Ecto neural progenitor cell (in vitro differentiated cells): ENCODE data around the gene GLUL.
"Not testable (repeated sequence)": the region's sequence is repeated elsewhere in the genome, so short reads cannot be mapped to it uniquely, and the experiment has no call there.

ENCODE experiments used
- DNase-seq: peaks from one replicate; pipeline ENCODE4 v3.0.0-alpha.2; 2018; ENCODE audit warnings: low spot score

Gene GLUL

DNA sequence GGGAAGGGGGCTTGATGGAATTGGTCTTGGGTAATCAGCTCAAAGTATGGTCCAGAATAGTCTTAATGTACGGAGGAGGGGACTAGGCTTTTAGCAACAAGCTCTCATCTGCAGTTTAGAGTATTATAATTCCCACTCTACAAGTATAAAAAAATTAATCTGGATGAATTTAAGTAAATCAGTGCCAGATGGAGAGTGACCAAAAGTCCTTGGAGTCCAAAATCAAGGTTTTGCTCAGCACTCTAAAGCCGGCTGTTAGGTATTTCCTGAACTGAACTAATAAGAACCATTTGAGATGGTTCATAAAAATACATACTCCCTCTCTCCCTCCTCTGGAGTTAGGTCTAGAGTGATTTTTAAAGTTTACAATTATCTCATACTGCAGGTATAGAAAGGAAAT, 23.7 kb downstream of the GLUL start:
- no peak for DNase-seq

DNA sequence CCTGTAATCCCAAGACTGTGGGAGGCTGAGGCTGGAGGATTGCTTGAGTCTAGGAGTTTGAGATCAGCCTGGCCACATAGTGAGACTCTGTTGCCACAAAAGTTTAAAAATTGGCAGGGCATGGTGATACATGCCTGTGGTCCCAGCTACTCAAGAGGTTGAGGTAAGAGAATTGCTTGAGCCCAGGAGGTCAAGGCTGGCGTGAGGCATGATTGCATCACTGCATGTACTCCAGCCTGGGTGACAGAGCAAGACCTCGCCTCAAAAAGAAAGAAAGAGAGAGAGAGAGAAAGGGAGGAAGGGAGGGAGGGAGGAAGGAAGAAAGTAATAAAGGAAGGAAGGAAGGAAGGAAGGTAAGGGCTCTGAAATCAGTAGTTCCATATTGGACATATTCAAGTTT, 25.0 kb downstream of the GLUL start:
- DNase-seq: no peak

DNA sequence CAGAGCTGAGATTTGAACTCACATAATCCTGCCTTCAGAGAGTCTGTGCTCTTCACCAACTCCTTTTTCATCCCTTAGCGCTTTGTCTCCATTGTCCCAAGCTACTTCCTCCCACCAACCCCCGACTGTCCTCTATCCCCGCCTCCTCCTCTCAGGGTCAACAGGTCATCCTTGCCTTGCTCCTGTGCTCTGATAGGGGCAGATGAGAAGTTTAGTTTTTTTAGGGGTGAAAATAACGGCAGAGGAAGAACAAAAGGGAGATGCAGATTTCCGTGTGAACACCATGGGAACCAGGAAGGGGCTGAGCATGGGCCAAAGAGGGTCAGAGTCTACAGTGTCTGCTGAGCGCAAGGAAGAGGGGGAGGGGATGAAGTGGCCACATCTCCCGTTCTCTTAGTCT, 31.9 kb downstream of the GLUL start:
- peak; percentile 70 for DNase-seq

DNA sequence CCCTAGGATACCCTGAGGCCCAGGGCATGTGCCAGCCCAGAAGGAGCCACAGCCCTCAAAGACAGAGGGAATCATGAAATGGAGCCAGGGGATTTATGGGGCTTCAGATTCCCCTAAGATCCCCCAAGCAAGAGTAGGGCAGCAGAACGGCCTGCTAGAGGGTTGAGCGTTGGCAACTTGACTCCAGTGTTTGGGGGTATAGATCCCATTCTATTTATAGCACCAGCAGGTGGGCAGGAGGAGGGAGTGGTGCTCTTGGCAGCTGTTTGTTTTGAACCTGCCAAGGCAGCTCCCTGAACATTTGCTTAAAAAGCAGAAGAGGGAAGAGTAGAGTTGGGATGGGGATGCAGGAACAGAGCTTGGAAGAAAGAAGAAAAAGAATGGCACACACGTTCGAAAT, 33.7 kb downstream of the GLUL start:
- no peak for DNase-seq

DNA sequence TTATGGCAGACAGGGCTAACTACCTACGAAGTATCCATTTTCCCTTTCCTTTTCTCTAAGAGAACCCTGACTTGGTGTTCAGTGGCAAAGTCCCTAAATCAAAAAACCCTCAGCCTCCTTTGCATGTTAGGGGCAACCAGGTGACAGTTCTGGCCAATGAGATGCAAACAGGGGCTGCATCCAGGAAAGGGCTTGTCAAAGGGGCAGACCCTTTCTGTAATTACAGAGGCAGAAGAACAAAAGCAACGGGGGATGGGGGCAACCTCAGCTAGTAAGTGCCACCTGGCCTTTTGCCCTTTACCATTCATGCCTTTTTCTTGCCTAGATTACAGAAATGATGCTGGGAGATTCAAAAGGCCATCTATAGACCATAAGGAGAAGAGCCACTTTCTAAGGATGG, 34.4 kb downstream of the GLUL start:
- no peak for DNase-seq

DNA sequence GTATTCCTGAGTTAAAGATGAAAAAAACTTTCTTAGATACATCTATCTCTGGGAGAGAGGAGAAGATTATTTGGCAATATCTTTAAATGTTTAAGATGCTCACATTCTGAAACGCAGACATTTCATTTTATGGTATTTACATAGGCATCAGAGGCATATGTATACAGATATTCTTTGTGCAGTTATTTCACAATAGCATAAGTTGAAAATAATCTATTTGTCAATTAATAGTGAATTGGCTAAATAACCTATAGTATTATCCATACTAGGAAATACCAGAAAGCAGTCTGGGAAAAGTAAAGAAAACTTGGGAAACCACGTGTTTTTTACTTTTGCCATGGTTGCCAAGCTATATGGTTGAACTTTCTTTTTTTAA, 35.9 kb downstream of the GLUL start:
- no peak for DNase-seq

DNA sequence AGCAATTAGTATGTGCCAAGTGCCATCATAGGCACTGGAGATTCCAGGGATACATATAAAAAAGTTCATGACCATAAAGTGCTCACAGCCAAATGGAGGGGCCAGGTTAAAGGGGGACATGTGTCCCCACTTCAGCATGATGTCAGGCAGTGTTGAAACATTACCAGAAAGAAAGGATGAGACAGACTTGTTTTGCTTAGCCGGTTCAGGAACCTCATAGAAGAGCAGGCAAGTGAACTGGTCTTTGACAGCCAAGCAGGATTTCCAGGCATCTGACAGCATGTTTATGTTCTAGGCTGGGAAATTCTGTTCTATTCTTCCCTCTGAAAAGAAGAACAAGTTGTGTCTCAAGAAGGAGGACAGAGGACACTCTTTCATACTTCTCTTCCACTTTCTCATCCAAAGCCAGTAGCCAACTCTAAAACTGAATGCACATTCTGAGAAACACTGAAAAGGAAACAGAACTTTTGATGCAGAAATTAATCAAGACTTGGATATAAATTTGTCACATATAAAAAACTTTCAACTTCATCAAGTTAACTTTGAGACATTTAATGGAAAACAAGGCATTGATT, 39.7 kb downstream of the GLUL start:
- no peak for DNase-seq

DNA sequence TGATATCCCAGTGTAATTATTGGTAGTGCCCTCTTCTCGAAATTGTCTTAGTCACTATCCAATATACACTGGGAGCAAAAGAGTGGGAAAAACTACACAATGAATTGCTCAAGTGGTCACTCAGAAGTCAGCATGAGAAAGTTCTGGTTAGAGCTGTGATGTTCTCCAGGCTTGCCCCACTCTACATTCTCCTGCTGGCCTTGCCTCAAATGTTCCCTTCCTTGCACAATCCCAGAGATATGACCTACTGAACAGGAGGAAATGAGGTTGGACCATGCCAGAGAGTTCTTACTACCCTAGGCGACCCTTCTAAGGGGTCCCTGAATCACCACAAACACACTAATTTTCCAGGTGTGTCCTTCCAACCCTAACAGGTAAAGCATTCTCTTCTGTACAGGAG, 40.8 kb downstream of the GLUL start:
- no peak for DNase-seq

DNA sequence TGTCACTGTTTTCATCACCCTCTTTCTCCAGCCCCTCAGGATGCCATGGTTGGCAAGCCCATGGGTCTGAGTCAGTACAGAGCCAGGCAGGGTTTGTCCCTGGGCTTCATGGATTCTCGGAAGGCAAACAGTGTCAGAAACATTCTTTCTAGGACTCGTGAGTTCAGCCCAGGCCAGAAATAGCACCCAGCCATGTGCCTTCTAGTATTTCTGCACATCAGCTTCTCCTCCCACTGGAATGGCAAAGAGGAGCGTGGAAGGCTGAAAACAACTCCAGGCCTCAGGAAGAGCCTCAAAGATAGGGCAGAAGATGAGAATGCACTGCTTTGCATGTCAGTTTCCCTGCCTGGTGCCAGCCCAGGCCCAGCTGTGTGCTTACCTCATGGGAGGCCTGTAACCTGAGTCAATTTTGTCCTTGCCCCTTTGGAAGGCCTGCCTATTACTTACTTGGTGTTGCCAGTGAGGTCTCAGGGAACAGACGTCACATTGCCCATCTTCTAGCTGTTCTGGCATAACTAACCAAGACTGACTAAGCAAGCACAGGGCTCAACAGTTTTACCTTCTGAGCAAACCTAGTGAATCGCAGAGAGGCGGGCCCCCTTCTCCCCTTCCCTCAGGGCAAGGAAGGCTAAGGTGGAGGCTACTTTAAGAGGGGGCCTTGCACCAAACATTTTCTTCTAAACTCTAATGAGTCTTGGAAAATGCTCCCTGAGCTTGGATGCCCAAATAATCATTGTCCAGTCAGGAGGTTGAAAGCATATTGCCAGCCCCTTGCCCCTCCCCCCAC, 42.4 kb downstream of the GLUL start:
- DNase-seq: no peak

DNA sequence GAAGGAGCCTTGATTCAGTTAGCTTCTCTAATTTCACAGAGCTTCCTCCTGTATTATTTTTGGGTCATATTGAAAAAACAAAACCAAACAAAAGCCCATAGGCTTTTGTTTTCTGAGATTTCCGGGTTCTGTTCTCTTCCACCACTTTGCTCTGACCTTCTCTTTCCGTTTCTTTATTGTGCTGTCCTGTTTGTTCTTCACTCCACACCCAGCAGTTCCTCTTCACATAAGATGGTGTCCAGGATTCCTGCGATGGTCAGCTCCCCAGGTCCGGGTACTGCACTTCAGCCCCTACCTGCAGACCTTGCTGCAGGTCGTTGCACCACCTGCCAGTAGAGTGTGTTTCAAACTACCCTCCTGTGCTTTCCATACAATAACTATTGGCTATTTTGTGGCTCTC, 44.6 kb downstream of the GLUL start:
- DNase-seq: no peak

DNA sequence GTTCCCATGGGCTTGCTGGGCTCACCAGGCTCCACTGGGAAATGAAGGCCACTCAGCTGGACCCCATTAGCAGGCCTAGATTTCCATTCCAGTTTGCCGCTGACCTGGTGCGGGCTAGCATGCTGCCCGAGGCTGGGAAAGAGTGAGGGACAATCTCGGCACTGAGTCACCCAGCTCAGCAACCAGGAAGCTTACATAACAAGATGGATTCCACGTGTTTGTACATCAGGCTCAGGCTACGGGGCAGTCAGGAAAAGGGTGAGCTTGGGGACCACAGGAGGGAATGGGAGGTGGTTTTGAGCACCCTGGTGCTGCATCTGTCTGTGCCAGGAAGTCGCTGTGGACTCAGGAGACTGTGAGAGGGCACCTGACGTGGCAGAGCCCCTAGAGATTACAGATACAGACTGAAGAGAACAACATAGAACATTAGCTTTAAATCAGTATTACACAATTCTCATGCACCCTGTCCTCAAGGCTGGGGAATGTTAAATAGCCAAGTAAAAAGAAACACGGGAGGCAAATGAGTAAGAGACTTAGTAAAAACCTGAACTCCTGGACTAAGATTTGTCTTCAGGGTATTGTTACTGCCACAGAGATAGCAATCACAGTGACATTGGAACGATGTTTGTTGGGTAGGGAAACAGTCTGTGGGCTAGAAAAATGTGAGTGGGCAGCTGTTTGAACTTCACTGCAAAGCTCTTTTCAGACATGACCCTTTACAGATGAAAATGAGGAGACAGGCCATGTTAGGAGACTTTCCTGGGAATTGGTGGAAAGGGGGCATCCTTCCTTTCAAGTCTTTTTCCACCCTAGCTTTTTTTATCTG, 51.1 kb downstream of the GLUL start:
- no peak for DNase-seq

DNA sequence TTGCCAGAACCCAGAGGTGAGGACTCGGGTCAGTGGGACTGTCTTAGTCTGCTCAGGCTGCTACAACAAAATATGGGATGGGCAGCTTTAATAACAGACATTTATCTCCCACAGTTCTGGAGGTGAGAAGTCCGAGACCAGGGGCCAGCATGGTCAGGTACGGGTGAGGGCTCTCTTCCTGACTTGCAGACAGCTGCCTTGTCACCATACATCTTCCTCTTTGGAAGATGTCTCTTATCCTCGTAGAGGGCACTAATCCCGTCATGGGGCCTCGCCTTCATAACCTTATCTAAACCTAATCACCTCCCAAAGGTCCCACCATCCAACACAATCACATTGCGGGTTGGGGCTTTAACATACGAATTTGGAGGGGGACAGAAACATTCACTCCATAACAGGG, 51.9 kb downstream of the GLUL start:
- DNase-seq: no peak

DNA sequence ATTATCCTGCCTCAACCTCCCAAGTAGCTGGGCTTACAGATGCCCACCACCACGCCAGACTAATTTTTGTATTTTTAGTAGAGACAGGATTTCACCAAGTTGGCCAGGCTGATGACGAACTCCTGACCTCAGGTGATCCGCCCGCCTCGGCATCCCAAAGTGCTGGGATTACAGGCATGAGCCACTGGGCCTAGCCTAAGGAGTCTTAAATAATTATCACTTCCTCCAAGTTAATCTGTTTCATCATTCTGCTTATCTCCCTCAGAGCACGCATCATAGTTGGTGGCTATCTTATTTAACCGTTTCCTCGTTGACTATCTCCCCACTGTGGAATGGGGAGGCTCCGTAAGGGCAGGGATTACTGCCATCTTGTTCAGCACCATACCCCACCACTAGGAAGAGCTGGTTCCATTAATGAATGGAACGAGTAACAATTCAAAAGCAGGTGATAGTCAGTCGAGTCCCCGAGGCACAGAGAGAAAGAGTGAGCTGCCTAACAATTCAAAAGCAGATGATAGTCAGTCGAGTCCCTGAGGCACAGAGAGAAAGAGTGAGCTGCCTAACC, 52.7 kb downstream of the GLUL start:
- DNase-seq: no peak

DNA sequence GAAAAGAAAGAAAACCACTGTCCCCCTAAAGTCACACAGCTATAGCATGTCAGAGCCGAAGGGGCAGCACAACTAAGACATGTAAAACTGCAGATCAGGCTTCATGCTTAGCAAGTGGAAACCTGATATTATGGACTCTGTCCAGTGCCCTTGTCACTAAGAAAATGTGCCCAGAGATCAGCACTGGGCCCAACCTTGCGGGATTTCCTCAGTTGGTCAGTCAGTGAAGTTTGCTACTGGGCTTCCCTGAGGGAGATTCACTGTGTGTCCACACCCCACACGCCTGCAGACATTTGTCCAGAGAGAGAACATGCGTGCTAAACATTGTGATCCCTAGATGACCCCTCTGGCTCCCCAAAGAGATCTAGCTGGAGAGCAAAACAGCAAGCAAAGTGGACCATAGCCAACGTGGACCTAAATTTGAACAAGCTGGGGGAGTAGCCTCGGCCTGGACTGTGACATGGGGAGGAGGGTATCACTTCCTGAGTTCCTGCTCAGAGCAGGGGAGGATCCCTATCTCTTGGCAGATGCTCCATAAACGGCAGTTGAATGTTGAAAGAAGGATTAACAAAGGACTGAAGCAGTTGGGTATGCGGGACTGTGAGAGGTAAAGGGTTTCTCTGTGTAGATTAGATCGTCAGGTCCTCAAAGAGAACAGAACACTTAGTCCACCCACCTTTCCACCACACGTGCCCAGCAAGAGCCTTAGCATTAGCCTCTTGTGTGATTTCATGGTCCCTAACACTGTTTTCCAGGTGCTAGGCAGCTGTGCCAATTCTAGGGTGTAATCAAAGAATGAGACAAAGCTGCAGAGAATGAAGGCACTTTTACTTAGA, 53.6 kb downstream of the GLUL start:
- no peak for DNase-seq

DNA sequence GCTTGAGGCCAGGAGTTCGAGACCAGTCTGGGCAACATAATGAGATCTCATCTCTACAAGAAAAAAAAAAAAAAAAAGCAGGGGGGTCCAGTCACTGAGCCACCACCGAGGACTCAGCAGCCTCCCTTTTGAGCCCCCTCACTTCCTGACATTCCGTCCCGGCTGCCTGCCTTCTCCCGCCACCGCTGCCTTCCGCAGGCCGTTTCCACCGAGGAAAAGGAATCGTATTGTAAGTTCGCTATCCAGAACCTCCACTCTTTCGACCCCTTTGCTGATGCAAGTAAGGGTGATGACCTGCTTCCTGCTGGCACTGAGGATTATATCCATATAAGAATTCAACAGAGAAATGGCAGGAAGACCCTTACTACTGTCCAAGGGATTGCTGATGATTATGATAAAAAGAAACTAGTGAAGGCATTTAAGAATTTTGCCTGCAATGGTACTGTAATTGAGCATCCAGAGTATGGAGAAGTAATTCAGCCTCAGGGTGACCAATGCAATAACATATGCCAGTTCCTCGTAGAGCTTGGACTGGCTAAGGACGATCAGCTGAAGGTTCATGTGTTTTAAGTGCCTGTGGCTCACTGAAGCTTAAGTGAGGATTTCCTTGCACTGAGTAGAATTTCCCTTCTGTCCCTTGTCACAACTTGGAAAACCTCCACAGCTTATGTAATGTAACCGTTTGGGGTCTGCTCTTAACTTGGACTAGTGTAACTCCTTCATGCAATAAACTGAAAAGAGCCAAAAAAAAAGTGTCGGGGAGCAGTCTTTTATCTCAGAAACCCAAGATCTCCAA, 55.6 kb downstream of the GLUL start:
- no peak for DNase-seq

DNA sequence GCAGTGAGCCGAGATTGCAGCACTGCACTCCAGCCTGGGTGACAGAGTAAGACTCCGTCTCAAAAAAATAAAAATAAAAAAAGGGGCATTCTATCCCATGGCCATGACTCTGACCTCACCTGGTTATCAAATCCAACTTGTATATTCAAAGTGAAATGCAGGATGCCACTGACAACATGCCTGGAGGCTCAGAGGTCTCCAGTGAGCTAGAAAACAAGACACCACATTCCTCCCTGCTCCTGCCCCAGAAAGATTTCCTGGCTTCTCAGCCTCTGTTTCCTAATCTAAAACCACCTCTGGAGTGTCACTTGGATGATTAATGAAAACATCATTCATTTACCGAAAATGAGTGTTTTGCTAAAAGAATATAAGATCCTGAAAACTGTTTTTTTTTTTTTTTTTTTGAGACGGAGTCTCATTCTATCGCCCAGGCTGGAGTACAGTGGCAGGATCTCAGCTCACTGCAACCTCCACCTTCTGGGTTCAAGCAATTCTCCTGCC, 58.5 kb downstream of the GLUL start:
- DNase-seq: not testable (repeated sequence)

DNA sequence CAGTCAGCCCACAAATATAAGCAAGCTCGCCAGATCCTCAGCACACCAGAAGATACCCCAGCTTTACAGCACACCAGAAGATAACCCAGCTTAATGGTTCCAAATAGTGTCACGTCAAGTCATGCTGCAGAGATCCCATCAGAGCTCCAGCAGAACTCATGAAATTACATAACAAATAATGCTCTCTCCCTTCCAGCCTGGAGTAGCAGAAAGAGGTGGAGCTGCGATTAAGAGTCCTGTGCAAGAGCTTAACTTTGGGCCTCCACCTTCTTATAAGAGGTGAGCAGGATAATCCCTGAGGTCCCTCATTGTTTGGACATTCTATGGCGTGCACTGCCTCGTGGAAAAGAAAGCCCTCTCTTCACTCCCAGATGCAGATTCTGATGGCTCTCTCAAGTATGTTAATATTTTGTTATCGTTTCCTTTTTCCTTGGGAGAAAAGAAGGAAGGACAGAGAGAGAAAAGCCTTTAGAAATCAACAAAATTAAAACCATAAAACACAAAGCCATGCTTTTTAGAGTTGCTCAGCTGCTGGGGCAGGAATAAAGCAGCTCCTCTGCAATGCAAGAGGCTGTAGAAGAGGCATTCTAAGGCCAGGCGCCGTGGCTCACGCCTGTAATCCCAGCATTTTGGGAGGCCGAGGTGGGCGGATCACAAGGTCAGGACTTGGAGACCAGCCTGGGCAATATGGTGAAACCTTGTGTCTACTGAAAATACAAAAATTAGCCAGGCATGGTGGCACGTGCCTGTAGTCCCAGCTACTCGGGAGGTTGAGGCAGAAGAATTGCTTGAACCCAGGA, 59.1 kb downstream of the GLUL start:
- DNase-seq: no peak
